ENCODE data around the gene MYO1B.

Gene MYO1B

DNA sequence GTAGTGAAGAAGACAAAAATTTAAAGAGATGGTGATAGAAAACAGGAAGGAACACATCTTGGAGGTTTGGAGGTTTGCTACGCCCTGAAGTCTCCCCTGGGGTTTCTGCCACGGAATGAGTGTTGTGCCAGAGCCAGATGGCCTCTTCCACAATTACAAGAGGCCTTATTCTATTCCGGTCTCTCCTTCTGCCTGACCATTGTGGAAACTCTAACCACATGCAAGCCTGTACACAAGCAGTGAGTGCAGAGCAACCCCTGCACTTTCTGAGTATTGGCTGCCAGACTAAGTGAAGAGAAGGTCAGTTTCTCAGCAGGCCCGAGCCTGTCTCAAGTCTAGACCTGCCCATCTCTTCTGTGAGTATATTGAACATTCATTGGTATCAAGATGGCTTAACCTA, 22.7 kb upstream of the MYO1B start:
- H3K4me1 ChIP-seq = peaks cover 8% of the 10 kb centered on the region
- no peaks in the 10 kb centered on the region for H3K27me3 ChIP-seq
- H3K4me3 ChIP-seq (ENCODE audit: low read depth, low read length) = no peak overlapping the region
- peak; percentile 40 for DNase-seq
- H3K36me3 ChIP-seq = no peaks in the 10 kb centered on the region
- no peaks in the 10 kb centered on the region for H3K9me3 ChIP-seq
- TF ChIP-seq, protein P1, sequence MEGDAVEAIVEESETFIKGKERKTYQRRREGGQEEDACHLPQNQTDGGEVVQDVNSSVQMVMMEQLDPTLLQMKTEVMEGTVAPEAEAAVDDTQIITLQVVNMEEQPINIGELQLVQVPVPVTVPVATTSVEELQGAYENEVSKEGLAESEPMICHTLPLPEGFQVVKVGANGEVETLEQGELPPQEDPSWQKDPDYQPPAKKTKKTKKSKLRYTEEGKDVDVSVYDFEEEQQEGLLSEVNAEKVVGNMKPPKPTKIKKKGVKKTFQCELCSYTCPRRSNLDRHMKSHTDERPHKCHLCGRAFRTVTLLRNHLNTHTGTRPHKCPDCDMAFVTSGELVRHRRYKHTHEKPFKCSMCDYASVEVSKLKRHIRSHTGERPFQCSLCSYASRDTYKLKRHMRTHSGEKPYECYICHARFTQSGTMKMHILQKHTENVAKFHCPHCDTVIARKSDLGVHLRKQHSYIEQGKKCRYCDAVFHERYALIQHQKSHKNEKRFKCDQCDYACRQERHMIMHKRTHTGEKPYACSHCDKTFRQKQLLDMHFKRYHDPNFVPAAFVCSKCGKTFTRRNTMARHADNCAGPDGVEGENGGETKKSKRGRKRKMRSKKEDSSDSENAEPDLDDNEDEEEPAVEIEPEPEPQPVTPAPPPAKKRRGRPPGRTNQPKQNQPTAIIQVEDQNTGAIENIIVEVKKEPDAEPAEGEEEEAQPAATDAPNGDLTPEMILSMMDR (IDR thresholded peaks at IDR 0.05; ENCODE audit: low read depth, low read length) = no peak

DNA sequence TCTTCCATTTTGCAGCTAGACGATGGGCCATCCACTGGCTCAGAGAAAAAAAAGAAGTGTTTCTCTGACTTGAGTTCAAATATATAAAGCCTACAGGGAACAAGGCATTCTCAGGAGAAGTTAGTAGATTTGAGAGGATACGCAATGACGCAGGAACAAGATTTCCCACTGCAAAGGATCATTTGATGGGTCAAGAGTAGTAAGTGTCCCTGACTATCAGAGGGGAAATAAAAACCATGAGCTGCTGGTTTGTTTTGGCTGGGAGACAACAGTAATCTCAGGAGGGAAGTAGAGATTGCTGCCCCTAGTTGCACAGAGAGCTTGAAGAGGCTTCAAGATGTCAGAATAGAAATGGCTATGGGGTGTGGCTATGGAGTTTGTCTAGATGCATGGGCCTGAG, 22.3 kb upstream of the MYO1B start:
- DNase-seq = no peak
- Histone ChIP-seq H3K4me3 (ENCODE audit: low read depth, low read length) (no peak overlapping the region), H3K4me1 (peaks cover 7% of the 10 kb centered on the region), H3K27me3 (no peaks in the 10 kb centered on the region), H3K9me3 (no peaks in the 10 kb centered on the region), H3K36me3 (no peaks in the 10 kb centered on the region)
- TF ChIP-seq, protein P1 (IDR thresholded peaks at IDR 0.05; ENCODE audit: low read depth, low read length) = no peak

DNA sequence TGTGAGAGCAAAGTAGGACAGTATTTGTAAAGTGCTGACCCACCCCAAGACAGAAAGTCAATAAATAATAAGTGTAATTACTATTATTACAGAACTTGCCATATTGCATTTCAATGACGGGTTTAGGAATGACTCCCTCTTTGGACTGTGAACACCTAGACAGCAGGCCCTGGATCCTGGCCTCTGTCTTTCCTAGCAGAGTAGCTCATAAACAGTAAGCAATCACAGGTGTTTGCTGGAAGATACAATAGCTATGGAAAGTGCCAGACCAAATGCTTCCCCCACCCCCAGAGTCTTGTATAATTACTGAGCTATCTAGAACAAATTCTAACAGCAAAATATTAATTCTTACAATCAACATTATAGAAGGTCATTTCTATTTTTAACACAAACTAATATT, 20.1 kb upstream of the MYO1B start:
- H3K4me3 ChIP-seq (ENCODE audit: low read depth, low read length) = no peak overlapping the region
- TF ChIP-seq, protein P1 (IDR thresholded peaks at IDR 0.05; ENCODE audit: low read depth, low read length) = no peak
- no peak for DNase-seq

DNA sequence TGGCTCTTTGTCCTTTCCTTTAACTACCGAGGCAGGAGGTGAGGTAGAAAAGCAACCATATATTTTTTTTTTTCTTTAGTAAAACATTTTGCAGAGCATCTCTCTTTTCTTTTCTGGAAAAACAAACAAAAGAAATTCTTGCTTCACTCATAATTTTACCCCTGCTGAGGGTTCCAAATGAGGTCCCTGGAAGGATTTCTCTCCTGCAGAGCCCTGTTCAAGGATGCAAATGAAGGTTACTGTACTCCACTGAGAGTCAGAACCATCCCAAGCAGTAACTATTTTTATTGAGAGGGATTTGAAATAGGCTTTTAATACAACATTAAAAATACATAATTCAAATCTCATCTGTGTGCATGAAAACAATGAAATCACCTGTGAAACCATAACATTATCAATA, 19.5 kb upstream of the MYO1B start:
- no peaks in the 10 kb centered on the region for H3K36me3 ChIP-seq
- TF ChIP-seq, protein P1 (IDR thresholded peaks at IDR 0.05; ENCODE audit: low read depth, low read length) = no peak
- no peak overlapping the region for H3K4me3 ChIP-seq (ENCODE audit: low read depth, low read length)
- no peak for DNase-seq
- no peaks in the 10 kb centered on the region for H3K4me1 ChIP-seq
- no peaks in the 10 kb centered on the region for H3K27me3 ChIP-seq
- H3K9me3 ChIP-seq = no peaks in the 10 kb centered on the region

More for the DNA sequence above, 20.1 kb upstream of the MYO1B start:
- Histone ChIP-seq H3K36me3 (no peaks in the 10 kb centered on the region), H3K4me1 (no peaks in the 10 kb centered on the region), H3K9me3 (no peaks in the 10 kb centered on the region), H3K27me3 (no peaks in the 10 kb centered on the region)

DNA sequence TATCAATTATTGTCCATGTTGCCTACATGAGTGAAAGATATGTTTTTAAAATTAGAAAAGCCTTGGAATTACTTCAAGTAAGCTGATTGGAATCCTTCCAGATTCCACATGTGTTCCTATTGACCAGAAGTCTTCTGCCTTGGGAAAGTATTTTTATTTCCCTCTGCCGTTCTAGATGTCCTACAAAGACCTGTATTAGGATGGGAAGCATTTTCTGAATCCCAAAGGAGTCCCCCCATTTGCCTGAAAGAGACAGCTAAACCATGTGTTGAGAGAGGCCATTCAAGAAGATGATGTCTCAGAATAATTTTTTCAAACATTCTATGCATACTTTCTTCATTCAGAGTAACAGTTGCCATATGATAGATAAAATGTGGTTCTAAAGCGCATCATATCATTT, 19.0 kb upstream of the MYO1B start:
- Histone ChIP-seq H3K4me3 (ENCODE audit: low read depth, low read length) (no peak overlapping the region), H3K36me3 (no peaks in the 10 kb centered on the region), H3K4me1 (no peaks in the 10 kb centered on the region), H3K9me3 (no peaks in the 10 kb centered on the region), H3K27me3 (no peaks in the 10 kb centered on the region)
- TF ChIP-seq, protein P1 (IDR thresholded peaks at IDR 0.05; ENCODE audit: low read depth, low read length) = no peak
- DNase-seq = no peak

DNA sequence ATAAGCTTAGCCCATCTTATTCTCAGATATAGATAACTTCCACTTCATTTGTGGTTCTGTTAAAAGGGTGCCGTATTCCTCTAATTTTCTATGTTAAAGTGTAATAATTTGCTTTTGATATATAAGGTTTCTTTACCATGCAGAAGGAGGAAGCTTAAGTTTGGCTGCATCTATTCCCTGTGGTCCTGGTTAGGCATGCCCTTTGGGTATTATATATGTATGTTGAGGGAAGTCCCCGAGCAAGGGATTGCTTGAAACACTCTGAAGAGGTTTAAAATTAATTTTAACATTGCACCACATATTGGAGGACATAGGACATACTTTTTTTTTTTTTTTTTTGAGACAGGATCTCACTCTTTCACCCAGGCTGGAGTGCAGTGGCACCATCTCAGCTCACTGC, 16.9 kb upstream of the MYO1B start:
- TF ChIP-seq, protein P1 (IDR thresholded peaks at IDR 0.05; ENCODE audit: low read depth, low read length) = no peak
- DNase-seq = no peak

More for the DNA sequence above, 16.9 kb upstream of the MYO1B start:
- Histone ChIP-seq H3K36me3 (no peaks in the 10 kb centered on the region), H3K4me1 (peaks cover 4% of the 10 kb centered on the region; the same call in 1 of the 2 replicates), H3K27me3 (no peaks in the 10 kb centered on the region), H3K9me3 (no peaks in the 10 kb centered on the region), H3K4me3 (ENCODE audit: low read depth, low read length) (no peak overlapping the region)

All from BE2C (cell line).